Upper lobe of left lung (tissue), 4 donors: ENCODE data around the gene RAB11FIP3.

Experiments used
- CTCF ChIP-seq, 6 experiments: fragments of 450-650 bp in 4 of 6; fragments of 200-600 bp in 2 of 6; sonication (generic) in 2 of 6; IDR thresholded peaks; one replicate each; pipeline ENCODE4 v1.5.1; 2016 to 2019; ENCODE audit warnings: antibody characterized with exemption in 6 of 6
- EP300 ChIP-seq, 4 donors: sonication (generic); formaldehyde crosslinking; IDR thresholded peaks; one replicate each; pipeline ENCODE4 v1.5.1; 2017; ENCODE audit warnings: antibody characterized with exemption in 4 of 4, control low read depth in 2 of 4
- POLR2A ChIP-seq, 4 donors: fragments of 450-650 bp; IDR thresholded peaks; one replicate each; pipeline ENCODE4 v1.5.1; 2016 to 2017; ENCODE audit warnings: antibody characterized with exemption in 4 of 4, mild to moderate bottlenecking in 2 of 4
- POLR2AphosphoS5 ChIP-seq, 2 donors: sonication (generic); formaldehyde crosslinking; IDR thresholded peaks; one replicate each; pipeline ENCODE4 v1.5.1; 2017; ENCODE audit warnings: antibody characterized with exemption in 2 of 2

DNA sequence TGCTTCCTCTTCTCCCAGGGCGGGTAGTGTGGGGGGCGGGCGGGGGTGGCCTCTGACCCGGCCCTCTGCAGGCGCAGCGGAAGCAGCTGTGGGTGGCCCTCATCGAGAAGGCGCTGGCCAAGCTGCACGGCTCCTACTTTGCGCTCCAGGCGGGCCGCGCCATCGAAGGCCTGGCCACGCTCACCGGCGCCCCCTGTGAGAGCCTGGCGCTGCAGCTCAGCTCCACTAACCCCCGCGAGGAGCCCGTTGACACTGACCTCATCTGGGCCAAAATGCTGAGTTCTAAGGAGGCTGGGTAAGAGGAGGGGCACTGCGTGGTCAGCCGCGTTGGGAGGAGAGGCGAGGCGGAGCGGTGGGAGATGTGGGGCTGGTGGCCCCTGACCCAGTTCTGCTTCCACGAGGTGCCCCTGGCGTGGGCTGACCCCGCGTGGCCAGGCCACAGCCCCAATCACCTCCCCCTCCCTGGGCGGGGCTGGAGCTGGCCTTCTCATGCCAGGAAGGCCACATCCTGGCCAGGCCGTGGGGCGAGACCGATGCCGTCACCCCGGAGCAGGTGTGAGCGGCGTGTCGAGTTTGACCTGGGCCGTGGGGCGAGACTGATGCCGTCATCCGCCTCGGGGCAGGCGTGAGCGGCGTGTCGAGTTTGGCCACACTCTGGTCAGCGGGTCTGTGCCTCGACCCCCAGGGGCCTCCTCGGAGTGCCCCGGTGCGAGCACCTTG, 124.3 kb downstream of the RAB11FIP3 start:
- TF ChIP-seq CTCF (IDR thresholded peaks at IDR 0.05): no peak
- no peak for TF ChIP-seq EP300 (IDR thresholded peaks at IDR 0.05)
- no peak for TF ChIP-seq POLR2A (IDR thresholded peaks at IDR 0.05)
- TF ChIP-seq POLR2AphosphoS5 (IDR thresholded peaks at IDR 0.05): no peak
